Ovary (tissue), 9 donors: Measurements from ENCODE around the gene EGFLAM. TPM values are rescaled to one million over a fixed set of nuclear protein-coding genes. Genes with fewer than 3 reads are reported as not detected.

Source experiments
- DNase-seq, 5 donors: peaks; one replicate each; pipeline ENCODE4 v3.0.0-alpha.2; 2019 to 2020
- H3K27ac ChIP-seq, 2 donors: fragments of 200-600 bp; one replicate each; pipeline versions ENCODE4 v1.5.1 to v1.8.0; 2019 to 2022
- H3K27me3 ChIP-seq: fragments of 200-600 bp; one replicate; pipeline ENCODE4 v1.8.0; 2022
- H3K36me3 ChIP-seq: fragments of 200-600 bp; sonication (generic); one replicate; pipeline ENCODE4 v1.5.1; 2019
- H3K4me1 ChIP-seq: one replicate; pipeline ENCODE4 v1.8.1; 2013; ENCODE audit warnings: mild to moderate bottlenecking, moderate library complexity; ENCODE audit not compliant: insufficient read depth
- H3K4me3 ChIP-seq: fragments of 200-600 bp; sonication (generic); one replicate; pipeline ENCODE4 v1.5.1; 2017
- H3K9me3 ChIP-seq, 2 donors: fragments of 200-600 bp in 1 of 2; sonication (generic) in 1 of 2; one replicate each; pipeline versions ENCODE4 v1.5.1 to v1.8.1; 2013 to 2019; ENCODE audit warnings: mild to moderate bottlenecking in 1 of 2, moderate library complexity in 1 of 2
- CTCF ChIP-seq, 3 donors: fragments of 450-650 bp in 2 of 3; fragments of 200-600 bp in 1 of 3; IDR thresholded peaks; one replicate each; pipeline versions ENCODE4 v1.5.1 to v1.8.0; 2016 to 2022; ENCODE audit warnings: antibody characterized with exemption in 3 of 3, mild to moderate bottlenecking in 1 of 3
- EP300 ChIP-seq: sonication (generic); formaldehyde crosslinking; IDR thresholded peaks from one replicate; pipeline ENCODE4 v1.6.1; 2017; ENCODE audit warnings: antibody characterized with exemption
- POLR2A ChIP-seq: fragments of 450-650 bp; IDR thresholded peaks from one replicate; pipeline ENCODE4 v1.6.1; 2017; ENCODE audit warnings: antibody characterized with exemption, mild to moderate bottlenecking, moderate library complexity
- WGBS, 3 donors: extraction: QIAGEN DNeasy Blood & Tissue Kit in 1 of 3; methylation state at CpG; one replicate each; pipeline versions ENCODE4 v1.1.5 to v1.1.7; 2013 to 2017; 5-methylcytosine and 5-hydroxymethylcytosine counted together
- intact Hi-C, 4 donors: fragments of 100-400 bp; cut with DNase I; formaldehyde crosslinking; loops; one replicate each; pipeline versions ENCODE4 v1.11.0 to v1.15.1; 2022 to 2023
- polyA plus RNA-seq, 2 donors: library from polyadenylated mRNA; stranded (reverse); fragments of 200-250 nt in 1 of 2; fragments of 350-450 nt in 1 of 2; fragmentation: Illumina TruSeq in 1 of 2; extraction: RNeasy Lipid Tissue Mini Kit (QIAGEN cat#74804) in 1 of 2; gene quantifications; one replicate each; pipeline ENCODE4 v1.2.3, GENCODE V29; 2013 to 2014
- total RNA-seq, 7 donors: library from RNA; depleted of rRNA in 2 of 7; stranded (reverse); fragments of >200 nt in 2 of 7; fragmentation: NEBNext Ultra II Directional in 3 of 7; extraction: Animal tissue kit (Norgen Biotek cat#: 25700) in 3 of 7; gene quantifications; one replicate each; pipeline versions ENCODE4 v1.1.0 to v1.2.4, GENCODE V29; 2016 to 2023
- donor health status: DM: no; HTN: no; CAD: no; lungs with moderate emphysema.
- donor health status: DM: no; HTN: no; CAD: no.
- donor health status: Bipolar disorder and iron deficiency.
- donor health status: DM: yes; HTN: yes; CAD: no.
- donor health status: DM: no; HTN: no; CAD: no.
- donor health status: DM: yes; HTN: yes; CAD: no.

EGFLAM gene
- total and polyA plus RNA-seq, 9 donors: 6.1 to 37.8 (median 17.1) TPM

- H3K36me3 ChIP-seq: no peaks in the 10 kb centered on the region
- no peak overlapping the region for H3K27ac ChIP-seq
- TF ChIP-seq EP300 (no peak), POLR2A (no peak), CTCF (IDR thresholded peaks at IDR 0.05) (no peak)
- DNase-seq: peak in 1 of 5 donors; percentile 32
- peaks cover 18% of the 10 kb centered on the region for H3K4me1 ChIP-seq
- WGBS, 3 donors: 44 to 50% (median 44%) methylated on average over 8 of the region's 8 CpGs
- no peaks in the 10 kb centered on the region for H3K27me3 ChIP-seq
- H3K4me3 ChIP-seq: no peak overlapping the region
- H3K9me3 ChIP-seq: no peaks in the 10 kb centered on the region
- intact Hi-C loops: no loop called here
Observed at GRCh38 chr5:38473008-38473407, 214.6 kb downstream of the EGFLAM start.

- Histone ChIP-seq H3K9me3 (no peaks in the 10 kb centered on the region), H3K27ac (no peak overlapping the region), H3K4me1 (peaks cover 1% of the 10 kb centered on the region), H3K36me3 (no peaks in the 10 kb centered on the region), H3K4me3 (no peak overlapping the region), H3K27me3 (no peaks in the 10 kb centered on the region)
- intact Hi-C loops: no loop called here
- WGBS, 3 donors: 84 to 88% (median 87%) methylated on average over 3 of the region's 3 CpGs
- TF ChIP-seq POLR2A: no peak
- TF ChIP-seq CTCF (IDR thresholded peaks at IDR 0.05): no peak
- no peak for DNase-seq
Observed at GRCh38 chr5:38478166-38478565, 219.8 kb downstream of the EGFLAM start.

- Histone ChIP-seq H3K27me3 (no peaks in the 10 kb centered on the region), H3K4me3 (no peak overlapping the region), H3K4me1 (peaks cover 1% of the 10 kb centered on the region), H3K36me3 (no peaks in the 10 kb centered on the region), H3K27ac (no peak overlapping the region), H3K9me3 (no peaks in the 10 kb centered on the region)
- intact Hi-C loops: no loop called here
- DNase-seq: no peak
- 54 to 68% (median 59%) methylated on average over 3 of the region's 3 CpGs for WGBS, 3 donors
- TF ChIP-seq CTCF (IDR thresholded peaks at IDR 0.05) (no peak), EP300 (no peak), POLR2A (no peak)
Observed at GRCh38 chr5:38478878-38479277, 220.5 kb downstream of the EGFLAM start.

- Histone ChIP-seq H3K4me3 (no peak overlapping the region), H3K27ac (no peak overlapping the region), H3K4me1 (peaks cover 1% of the 10 kb centered on the region), H3K27me3 (no peaks in the 10 kb centered on the region), H3K36me3 (no peaks in the 10 kb centered on the region), H3K9me3 (no peaks in the 10 kb centered on the region)
- TF ChIP-seq EP300: no peak
- no peak for TF ChIP-seq POLR2A
- no peak for TF ChIP-seq CTCF (IDR thresholded peaks at IDR 0.05)
- DNase-seq: no peak
- intact Hi-C loops: no loop called here
- 38 to 54% (median 46%) methylated on average over 6 of the region's 6 CpGs for WGBS, 3 donors
Observed at GRCh38 chr5:38479315-38479904, 221.1 kb downstream of the EGFLAM start.
